ENCODE results near the gene AGK.
"Not testable (repeated sequence)": the region's sequence is repeated elsewhere in the genome, so short reads cannot be mapped to it uniquely, and the experiment has no call there.

DNA sequence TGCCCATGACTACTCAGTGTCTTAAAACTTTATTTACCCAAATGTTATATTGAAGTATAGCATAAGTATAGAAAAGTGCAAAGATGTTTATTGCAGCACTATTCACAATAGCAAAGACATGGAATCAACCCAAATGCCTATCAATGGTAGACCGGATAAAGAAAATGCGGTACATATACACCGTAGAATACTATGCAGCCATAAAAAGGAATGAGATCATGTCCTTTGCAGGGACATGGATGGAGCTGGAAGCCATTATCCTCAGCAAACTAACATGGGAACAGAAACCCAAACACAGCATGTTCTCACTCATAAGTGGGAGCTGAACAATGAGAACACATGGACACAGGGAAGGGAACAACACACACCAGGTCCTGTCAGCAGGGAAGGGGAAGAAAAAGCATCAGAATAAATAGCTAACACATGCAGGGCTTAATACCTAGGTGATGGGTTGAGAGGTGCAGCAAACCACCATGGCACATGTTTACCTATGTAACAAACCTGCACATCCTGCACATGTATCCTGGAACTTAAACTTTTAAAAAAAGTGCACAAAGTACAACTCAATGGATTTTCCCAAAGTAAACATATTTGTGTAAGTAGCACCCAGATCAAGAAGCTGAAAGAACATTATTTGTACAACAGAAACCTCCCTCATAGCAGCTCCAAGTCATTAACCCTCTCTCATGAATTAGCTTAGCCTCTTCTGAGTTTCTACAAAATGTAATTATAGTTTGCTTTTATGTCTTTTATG, 138.0 kb downstream of the AGK start:
- TF ChIP-seq CTCF (conservative IDR thresholded peaks at IDR 0.05; ENCODE audit: low read depth, low read length); EZH2 (IDR thresholded peaks at IDR 0.05; ENCODE audit: low read length, unreplicated experiment); EZH2phosphoT487 (IDR thresholded peaks at IDR 0.05; ENCODE audit: borderline replicate concordance, low read length): not testable (repeated sequence)
